ENCODE results near the gene WBP2.
"Not testable (repeated sequence)": the region's sequence is repeated elsewhere in the genome, so short reads cannot be mapped to it uniquely, and the experiment has no call there.

Gene WBP2

DNA sequence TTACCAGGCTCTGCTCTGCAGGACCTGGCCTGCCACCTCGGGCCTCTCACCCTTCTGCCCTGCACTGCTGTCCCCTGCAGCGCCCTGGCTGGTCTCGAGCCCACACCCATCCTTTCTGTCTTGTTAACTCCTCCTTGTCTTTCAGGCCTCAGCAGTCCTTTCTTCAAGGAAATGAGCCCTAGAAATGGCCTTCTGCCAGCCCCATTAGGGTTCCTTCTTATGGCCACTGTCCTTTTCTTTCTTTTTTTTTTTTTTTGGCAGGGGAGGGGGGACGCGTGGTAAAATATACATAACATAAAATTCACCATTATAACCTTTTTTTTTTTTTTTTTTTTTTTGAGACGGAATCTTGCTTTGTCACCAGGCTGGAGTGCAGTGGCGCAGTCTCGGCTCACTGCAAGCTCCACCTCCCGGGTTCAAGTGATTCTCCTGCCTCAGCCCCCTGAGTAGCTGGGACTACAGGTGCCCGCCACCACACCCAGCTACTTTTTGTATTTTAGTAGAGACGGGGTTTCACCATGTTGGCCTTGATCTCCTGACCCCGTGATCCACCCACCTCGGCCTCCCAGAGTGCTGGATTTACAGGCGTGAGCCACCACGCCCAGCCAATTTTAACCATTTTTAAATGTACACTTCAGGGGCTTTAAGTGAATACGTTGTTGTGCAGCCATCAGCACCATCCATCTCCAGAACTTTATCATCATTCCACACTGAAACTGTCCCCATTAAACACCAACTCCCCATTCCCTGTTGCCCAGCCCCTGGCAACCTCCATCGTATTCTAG, 10.5 kb upstream of the WBP2 start:
- DNase-seq, result not testable (repeated sequence)

DNA sequence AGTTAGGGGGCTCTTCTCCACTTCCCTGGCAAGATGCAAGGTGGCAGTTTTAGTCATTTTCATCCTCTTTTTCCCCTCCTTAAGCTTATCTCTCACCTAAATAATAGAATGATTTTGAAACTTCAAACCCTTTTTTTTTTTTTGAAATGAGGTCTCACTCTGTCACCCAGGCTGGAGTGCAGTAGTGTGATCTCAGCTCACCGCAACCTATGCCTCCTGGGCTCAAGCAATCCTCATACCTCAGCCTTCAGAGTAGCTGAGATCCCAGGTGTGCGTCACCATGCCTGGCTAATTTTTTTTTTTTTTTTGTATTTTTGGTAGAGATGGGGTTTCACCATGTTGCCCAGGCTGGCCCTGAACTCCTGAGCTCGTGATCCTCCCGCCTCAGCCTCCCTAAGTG, 9.8 kb upstream of the WBP2 start:
- not testable (repeated sequence) for DNase-seq

- DNase-seq, result no peak
These were observed 9.3 kb upstream of the WBP2 start for GRCh38 chr17:75864448-75864871.

GRCh38 chr17:75861927-75862317, 6.8 kb upstream of the WBP2 start:
- no peak for DNase-seq

GRCh38 chr17:75859358-75859757, 4.2 kb upstream of the WBP2 start:
- DNase-seq, result not testable (repeated sequence)

DNA sequence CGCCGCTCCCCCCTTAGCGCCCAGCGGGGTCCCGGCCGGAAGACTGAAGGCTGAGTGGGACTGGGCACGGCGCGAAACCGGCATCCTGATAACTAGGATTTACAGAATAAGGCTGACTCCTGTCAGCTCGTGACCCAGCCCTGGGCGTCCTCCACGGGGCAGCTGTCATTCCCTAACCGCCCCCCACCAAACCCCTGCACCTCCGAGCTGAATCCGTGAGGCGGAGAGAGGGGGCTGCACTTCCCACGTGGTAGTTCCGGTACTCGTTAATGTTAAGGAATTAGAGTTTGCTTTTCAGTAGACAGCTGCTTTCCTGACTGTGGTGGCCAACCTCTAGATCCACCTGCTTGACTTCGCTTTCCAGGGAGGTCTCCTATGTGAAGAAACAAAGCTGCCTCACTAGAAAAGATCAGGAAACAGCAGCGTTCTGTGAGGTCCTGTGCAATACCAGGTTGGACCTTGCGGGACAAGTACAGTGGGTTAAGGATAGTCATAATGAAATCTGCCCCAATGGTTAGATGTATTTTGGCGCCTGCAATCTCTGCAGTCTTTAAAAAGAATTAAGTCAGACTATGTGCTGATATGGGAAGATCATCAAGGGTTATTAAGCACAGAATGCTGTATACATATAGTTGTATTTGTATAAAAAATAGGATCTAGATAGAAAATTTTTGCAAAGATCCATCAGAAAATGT, 1.1 kb upstream of the WBP2 start:
- DNase-seq, result peak; percentile 40

- DNase-seq, result no peak
These were observed 240 bp downstream of the WBP2 start for GRCh38 chr17:75854881-75855309.

GRCh38 chr17:75854101-75854748, 910 bp downstream of the WBP2 start:
- no peak for DNase-seq

DNA sequence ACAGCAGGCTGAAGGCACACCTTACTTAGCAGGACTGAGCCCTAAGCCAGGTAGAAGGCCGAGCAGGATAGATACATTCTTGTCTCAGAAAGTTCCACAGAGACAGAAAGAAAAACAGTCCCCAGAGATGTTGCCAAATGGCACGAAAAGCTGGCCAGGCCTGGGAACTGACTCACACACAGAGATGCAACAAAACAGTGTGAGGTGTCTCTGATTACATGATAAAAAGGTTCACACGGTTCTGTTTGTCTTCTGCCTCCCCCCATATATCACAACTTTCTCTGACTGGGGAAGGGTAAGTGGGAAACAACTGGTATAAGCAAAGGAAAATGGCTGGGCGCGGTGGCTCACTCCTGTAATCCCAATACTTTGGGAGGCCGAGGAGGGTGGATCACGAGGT, 1.7 kb downstream of the WBP2 start:
- DNase-seq, result no peak

DNA sequence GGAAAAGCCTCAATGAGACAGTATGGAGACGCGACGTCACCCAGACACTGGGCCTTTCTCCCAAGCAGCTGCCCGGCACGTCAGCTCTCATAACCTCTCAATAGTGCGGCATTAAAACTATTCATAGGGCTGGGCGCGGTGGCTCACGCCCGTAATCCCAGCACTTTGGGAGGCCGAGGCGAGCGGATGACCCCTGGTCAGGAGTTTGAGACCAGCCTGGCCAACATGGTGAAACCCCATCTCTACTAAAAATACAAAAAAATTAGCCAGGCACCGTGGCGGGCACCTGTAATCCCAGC, 3.5 kb downstream of the WBP2 start:
- DNase-seq, result not testable (repeated sequence)

GRCh38 chr17:75850928-75851692, 4.0 kb downstream of the WBP2 start:
- no peak for DNase-seq

- no peak for DNase-seq
These were observed 5.4 kb downstream of the WBP2 start for GRCh38 chr17:75849724-75850123.

GRCh38 chr17:75849279-75849646, 5.9 kb downstream of the WBP2 start:
- no peak for DNase-seq

DNA sequence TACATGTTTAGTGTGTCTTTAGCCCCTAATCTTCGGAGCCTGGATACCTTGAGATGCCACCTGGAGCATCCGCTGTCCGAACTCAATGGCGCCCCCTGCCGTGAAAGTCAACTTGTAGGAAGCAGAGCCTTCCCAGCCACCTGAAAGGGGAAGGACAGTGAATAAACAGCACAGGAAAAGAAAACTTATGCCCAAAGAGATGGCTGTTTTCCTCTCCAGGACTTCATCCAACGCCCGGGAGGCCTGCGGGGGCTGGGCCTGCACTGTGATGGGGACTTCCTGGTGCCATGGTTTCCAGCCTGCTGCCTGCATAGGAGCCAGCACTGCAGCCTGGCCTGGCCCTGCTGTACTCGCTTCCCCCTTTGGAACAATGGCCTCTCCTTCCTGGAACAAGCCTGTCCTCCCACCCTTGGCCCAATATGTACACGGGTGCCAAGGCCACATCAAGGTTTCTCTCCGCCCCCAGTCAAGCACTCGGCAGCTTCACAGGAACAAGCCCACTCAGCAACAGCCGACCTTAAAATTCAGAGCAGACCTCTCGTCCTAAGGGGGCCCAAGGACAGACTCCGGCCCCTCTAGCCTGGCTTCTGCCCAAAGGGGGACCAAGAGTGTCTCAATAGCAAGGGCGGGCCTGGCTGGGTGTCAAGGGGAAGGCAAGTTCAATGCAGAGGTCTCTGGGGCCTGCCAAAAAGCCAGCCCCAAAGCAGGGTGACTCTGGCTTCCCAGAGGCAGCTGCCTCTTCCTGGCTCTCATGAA, 6.4 kb downstream of the WBP2 start:
- peak; percentile 66 for DNase-seq

DNA sequence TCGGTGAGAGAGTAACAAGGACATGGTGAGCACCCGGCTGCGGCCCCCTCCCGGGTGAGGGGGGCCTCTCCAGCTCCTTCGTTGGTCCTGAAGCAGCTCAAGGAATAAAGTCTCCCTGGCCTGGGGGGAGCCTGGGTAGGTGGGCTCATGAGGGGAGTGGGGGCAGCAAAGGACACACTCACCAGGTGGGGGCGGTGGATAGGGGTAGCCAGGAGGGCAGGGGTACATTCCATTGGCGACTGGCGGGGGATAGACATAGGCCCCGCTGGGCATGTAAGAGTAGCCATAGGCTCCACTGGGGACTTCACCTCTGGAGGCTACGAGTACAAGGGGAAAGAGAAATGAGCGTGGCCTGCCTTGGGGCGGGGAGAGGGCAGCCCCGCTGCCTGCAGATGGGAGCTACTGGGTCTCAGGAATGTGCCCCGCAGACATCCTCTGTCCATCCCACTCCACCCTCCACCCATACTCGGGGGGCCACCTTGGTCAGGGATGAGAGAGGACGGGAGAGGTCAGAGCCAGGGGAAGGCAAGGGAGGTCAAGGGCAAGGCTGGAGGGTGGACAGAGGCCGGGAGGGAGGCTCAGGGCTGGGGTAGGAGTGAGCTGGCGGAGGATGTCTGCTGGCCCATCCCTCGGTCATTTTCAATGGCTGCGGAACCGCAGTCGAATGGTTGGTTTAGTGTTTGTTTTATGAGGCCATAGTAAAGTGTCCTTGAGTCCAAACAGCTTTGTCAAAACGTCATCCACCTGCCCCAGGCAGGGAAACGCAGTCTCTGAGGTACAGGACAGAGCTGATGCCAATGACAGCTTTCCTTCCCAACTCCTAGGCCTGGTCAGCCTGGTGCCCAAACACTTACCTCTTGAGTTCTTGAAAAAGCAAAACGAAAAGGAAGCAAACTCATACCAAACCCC, 7.3 kb downstream of the WBP2 start:
- DNase-seq, result no peak

DNA sequence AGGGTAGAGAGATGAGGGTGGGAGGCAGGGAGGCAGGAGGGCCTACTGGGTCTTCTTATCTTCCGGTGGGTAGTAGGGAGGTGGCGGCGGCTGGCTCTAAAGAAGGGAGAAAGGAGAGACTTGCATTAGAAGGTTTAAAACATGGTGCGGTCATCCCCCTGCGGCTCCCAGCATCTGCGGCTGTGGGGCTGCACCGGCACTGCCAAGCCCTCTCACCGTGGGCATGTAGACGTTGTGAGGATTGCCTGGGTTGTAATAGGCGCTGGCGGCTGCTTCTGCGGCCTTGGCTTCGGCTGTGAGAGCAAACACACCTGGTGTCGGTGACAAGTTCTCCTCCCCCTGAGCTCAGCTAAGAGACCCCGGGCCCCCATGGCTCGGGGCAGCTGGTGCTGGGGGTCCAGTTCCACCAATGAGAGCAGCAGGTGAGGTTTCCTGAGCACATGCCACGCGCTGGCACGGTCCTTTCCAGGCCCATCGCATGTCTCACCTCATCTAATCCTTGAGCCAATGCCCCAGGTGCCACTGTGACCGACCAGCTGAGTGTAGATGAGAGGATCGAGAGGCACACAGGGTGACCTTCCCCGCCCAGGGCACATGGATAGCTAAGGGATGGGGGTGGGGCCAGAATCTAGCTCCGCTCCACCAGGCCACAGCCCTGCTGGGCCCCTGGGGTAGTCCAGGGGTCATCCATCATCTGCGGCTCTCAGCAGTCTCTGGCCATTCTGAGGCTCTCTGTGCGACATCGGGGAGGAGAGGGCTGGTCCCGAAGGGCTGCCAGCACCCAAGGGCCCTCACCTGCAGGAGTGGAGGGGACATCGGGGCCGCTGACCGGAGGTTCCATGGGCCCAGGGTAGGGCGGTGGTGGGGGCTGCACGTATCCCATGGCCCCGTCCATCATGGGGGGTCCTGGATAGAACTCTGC, 8.2 kb downstream of the WBP2 start:
- DNase-seq, result no peak

GRCh38 chr17:75845933-75846691, 9.0 kb downstream of the WBP2 start:
- no peak for DNase-seq

GRCh38 chr17:75845058-75845711, 9.9 kb downstream of the WBP2 start:
- peak; percentile 29 for DNase-seq

DNA sequence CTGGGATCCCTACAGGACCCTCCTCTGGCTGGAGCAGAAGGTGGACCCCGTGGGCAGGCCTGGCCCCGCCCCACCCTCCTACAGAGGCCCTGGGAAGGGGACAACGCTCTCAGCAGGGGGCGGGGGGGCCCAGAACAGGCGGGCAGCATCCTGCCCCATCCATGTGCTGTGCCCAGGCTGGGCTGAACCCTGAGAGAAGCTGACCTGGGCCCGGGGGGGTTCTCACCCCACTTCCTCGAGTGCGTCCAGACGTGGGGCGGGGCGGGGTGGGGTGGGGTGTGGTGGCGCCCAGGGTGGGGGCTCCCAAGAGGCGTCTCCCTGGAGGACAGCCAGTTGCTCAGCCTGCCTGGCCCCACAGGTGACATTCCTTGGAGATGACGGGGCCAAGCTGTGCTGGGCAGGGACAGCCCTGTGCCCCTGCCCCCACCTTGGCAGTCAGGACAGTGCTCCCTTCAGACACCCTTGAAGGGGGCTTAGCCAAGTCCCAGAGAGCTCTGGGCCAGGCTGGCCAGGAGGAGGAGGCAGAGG, 10.5 kb downstream of the WBP2 start:
- no peak for DNase-seq
